ENCODE data around the gene LFNG.

The LFNG gene

DNA sequence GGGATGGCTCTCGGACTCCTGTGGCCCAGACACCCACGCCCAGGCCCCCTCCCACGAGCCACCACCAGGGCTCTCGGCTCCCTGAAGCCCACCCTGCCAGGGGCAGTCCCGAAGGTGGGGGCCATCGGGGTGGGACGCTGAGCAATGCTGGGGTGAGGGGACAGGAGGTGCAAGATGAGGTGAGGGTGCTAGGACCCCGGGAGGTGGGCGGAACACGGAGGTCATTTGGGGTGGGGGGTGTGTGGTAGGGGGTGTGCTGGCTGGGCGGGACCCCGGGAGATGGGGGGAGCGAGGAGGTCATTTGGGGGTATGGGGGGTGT lies 17.0 kb upstream of the LFNG start:
- no peaks in the 10 kb centered on the region for H3K9me3 ChIP-seq (ENCODE audit: control insufficient read depth, low read length)
- H3K27ac ChIP-seq (ENCODE audit: insufficient read depth, low read length, poor library complexity, severe bottlenecking), result no peak overlapping the region
- no peak for DNase-seq
- H3K4me1 ChIP-seq (ENCODE audit: control insufficient read depth, insufficient read depth, low read length, poor library complexity, severe bottlenecking), result peaks cover 5% of the 10 kb centered on the region
- H3K4me3 ChIP-seq (ENCODE audit: insufficient read depth, low read depth, low read length, poor library complexity, severe bottlenecking), result no peak overlapping the region
- no peaks in the 10 kb centered on the region for H3K36me3 ChIP-seq (ENCODE audit: control insufficient read depth, insufficient read depth, low read length)
- H3K27me3 ChIP-seq (replicated peaks; ENCODE audit: control insufficient read depth, insufficient read depth, low read length, poor library complexity, severe bottlenecking), result peaks cover 4% of the 10 kb centered on the region

DNA sequence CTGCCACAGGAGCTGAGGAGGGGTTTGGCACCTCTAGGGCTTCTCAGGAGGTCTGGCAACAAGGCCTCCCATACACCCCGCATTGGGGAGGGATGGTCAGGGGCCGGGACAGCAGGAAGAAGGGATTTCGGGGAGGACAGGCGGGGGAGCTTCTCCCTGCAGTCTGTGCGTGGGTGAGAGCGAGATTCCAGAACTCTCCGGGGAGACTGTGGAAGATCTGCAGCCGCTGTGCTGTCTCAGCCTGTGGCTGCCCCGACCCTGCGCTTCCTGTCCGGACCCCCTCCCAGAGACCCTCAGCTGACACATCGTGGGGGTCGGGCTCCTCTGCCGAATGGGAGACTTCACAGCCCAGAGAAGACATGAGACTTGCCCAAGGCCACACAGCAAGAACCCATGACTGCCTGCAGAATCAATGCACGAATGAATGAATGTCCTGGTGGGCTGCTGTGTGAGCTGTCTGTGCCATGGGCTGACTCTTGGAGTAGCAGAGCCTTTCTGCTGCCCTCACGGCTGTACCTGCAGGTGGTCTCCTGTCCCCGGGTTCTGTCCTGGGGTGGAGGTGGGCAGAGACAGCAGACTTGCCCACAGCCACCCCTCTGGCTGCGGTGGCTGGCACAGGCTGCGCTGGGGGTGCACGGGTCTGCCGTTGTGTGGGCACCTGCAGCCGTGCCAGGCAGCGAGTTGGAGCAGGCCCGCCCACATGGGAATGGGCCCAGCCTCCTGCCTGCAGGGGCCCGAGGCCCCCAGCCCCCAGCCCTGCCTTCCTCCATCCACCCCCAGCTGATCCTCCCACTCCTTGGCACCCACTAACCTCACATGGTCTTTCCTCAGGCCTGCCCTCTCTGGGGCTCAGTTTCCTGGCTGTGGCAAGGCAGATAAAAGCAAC lies 16.3 kb upstream of the LFNG start:
- Histone ChIP-seq H3K4me1 (ENCODE audit: control insufficient read depth, insufficient read depth, low read length, poor library complexity, severe bottlenecking) (peaks cover 12% of the 10 kb centered on the region), H3K27ac (ENCODE audit: insufficient read depth, low read length, poor library complexity, severe bottlenecking) (no peak overlapping the region), H3K36me3 (ENCODE audit: control insufficient read depth, insufficient read depth, low read length) (no peaks in the 10 kb centered on the region), H3K9me3 (ENCODE audit: control insufficient read depth, low read length) (no peaks in the 10 kb centered on the region), H3K27me3 (replicated peaks; ENCODE audit: control insufficient read depth, insufficient read depth, low read length, poor library complexity, severe bottlenecking) (no peaks in the 10 kb centered on the region), H3K4me3 (ENCODE audit: insufficient read depth, low read depth, low read length, poor library complexity, severe bottlenecking) (no peak overlapping the region)
- no peak for DNase-seq

GRCh38 chr7:2504128-2504888 lies 15.3 kb upstream of the LFNG start:
- no peak for DNase-seq
- peaks cover 21% of the 10 kb centered on the region for H3K4me1 ChIP-seq (ENCODE audit: control insufficient read depth, insufficient read depth, low read length, poor library complexity, severe bottlenecking)
- no peaks in the 10 kb centered on the region for H3K27me3 ChIP-seq (replicated peaks; ENCODE audit: control insufficient read depth, insufficient read depth, low read length, poor library complexity, severe bottlenecking)
- no peak overlapping the region for H3K27ac ChIP-seq (ENCODE audit: insufficient read depth, low read length, poor library complexity, severe bottlenecking)
- no peaks in the 10 kb centered on the region for H3K9me3 ChIP-seq (ENCODE audit: control insufficient read depth, low read length)
- H3K4me3 ChIP-seq (ENCODE audit: insufficient read depth, low read depth, low read length, poor library complexity, severe bottlenecking), result no peak overlapping the region
- no peaks in the 10 kb centered on the region for H3K36me3 ChIP-seq (ENCODE audit: control insufficient read depth, insufficient read depth, low read length)

DNA sequence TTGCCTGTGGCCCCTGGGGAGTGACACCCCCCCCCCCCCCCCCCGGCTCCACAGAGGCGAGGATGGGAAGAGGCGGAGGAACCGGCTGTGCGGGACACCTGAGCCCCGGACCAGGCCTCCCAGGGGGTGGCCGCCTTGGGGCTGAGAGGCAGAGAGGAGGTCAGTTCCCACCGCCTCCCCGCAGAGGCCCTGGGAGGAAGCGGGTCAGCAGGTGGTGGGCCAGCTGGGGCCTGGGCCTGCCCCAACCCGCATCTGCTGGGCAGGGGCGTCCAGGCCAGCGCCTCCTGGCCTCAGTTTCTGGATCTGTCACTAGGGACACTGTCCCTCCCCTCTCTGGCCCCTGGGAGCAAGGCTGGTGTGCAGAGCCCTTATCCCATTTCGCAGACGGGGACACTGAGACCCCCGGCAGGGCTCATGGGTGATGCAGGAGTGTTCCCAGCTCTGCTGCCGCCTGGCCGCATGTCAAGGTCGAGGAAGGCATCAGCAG lies 14.6 kb upstream of the LFNG start:
- Histone ChIP-seq H3K9me3 (ENCODE audit: control insufficient read depth, low read length) (no peaks in the 10 kb centered on the region), H3K4me3 (ENCODE audit: insufficient read depth, low read depth, low read length, poor library complexity, severe bottlenecking) (no peak overlapping the region), H3K4me1 (ENCODE audit: control insufficient read depth, insufficient read depth, low read length, poor library complexity, severe bottlenecking) (peaks cover 27% of the 10 kb centered on the region), H3K36me3 (ENCODE audit: control insufficient read depth, insufficient read depth, low read length) (no peaks in the 10 kb centered on the region), H3K27ac (ENCODE audit: insufficient read depth, low read length, poor library complexity, severe bottlenecking) (no peak overlapping the region), H3K27me3 (replicated peaks; ENCODE audit: control insufficient read depth, insufficient read depth, low read length, poor library complexity, severe bottlenecking) (no peaks in the 10 kb centered on the region)
- no peak for DNase-seq

DNA sequence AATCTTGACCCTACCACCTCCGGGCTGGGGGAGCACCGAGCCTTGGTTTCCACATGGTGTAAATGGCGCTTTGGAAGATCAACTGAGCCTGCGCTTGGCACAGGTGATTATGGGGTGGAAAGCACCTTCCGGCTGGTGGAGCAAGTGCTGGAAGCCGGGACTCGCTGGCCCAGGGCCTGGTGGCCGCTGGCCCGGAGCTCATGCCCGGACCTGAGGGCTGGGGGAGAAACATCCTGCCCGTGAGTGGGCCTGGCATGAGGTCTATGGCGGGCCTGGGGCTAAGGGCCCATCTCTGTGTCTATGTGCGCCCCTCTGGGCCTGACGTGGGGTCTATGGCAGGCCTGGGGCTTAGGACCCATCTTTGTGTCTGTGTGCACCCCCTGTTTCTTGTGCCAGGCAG lies 14.2 kb upstream of the LFNG start:
- Histone ChIP-seq H3K4me3 (ENCODE audit: insufficient read depth, low read depth, low read length, poor library complexity, severe bottlenecking) (no peak overlapping the region), H3K4me1 (ENCODE audit: control insufficient read depth, insufficient read depth, low read length, poor library complexity, severe bottlenecking) (peaks cover 32% of the 10 kb centered on the region), H3K9me3 (ENCODE audit: control insufficient read depth, low read length) (no peaks in the 10 kb centered on the region), H3K36me3 (ENCODE audit: control insufficient read depth, insufficient read depth, low read length) (no peaks in the 10 kb centered on the region), H3K27me3 (replicated peaks; ENCODE audit: control insufficient read depth, insufficient read depth, low read length, poor library complexity, severe bottlenecking) (no peaks in the 10 kb centered on the region), H3K27ac (ENCODE audit: insufficient read depth, low read length, poor library complexity, severe bottlenecking) (no peak overlapping the region)
- no peak for DNase-seq

- DNase-seq, result no peak
- H3K4me3 ChIP-seq (ENCODE audit: insufficient read depth, low read depth, low read length, poor library complexity, severe bottlenecking), result no peak overlapping the region
- peak overlapping the region; percentile 88 for H3K27ac ChIP-seq (ENCODE audit: insufficient read depth, low read length, poor library complexity, severe bottlenecking)
- peaks cover 51% of the 10 kb centered on the region for H3K4me1 ChIP-seq (ENCODE audit: control insufficient read depth, insufficient read depth, low read length, poor library complexity, severe bottlenecking)
- H3K36me3 ChIP-seq (ENCODE audit: control insufficient read depth, insufficient read depth, low read length), result no peaks in the 10 kb centered on the region
- no peaks in the 10 kb centered on the region for H3K9me3 ChIP-seq (ENCODE audit: control insufficient read depth, low read length)
- no peaks in the 10 kb centered on the region for H3K27me3 ChIP-seq (replicated peaks; ENCODE audit: control insufficient read depth, insufficient read depth, low read length, poor library complexity, severe bottlenecking)
Observed at GRCh38 chr7:2507208-2507916, 12.2 kb upstream of the LFNG start.

DNA sequence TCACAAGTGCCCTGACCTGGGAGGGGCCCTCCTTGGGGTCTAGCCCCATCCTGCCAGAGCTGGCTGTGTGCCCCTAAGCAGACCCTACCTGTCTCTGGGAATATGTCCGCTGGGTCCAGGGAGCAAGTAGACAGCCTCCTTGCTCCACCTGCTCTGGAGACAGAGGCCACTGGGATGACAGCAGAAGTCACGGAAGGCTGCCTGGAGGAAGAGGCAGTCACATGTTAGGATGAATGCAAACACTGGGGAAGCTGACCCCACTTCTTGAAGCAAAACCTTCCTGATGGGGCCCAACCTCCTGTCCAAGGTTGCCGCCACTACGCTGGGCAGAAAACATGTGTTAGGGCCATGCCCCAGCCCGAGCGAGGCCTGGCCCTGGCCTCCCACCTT lies 11.7 kb upstream of the LFNG start:
- Histone ChIP-seq H3K4me1 (ENCODE audit: control insufficient read depth, insufficient read depth, low read length, poor library complexity, severe bottlenecking) (peaks cover 57% of the 10 kb centered on the region), H3K4me3 (ENCODE audit: insufficient read depth, low read depth, low read length, poor library complexity, severe bottlenecking) (no peak overlapping the region)

DNA sequence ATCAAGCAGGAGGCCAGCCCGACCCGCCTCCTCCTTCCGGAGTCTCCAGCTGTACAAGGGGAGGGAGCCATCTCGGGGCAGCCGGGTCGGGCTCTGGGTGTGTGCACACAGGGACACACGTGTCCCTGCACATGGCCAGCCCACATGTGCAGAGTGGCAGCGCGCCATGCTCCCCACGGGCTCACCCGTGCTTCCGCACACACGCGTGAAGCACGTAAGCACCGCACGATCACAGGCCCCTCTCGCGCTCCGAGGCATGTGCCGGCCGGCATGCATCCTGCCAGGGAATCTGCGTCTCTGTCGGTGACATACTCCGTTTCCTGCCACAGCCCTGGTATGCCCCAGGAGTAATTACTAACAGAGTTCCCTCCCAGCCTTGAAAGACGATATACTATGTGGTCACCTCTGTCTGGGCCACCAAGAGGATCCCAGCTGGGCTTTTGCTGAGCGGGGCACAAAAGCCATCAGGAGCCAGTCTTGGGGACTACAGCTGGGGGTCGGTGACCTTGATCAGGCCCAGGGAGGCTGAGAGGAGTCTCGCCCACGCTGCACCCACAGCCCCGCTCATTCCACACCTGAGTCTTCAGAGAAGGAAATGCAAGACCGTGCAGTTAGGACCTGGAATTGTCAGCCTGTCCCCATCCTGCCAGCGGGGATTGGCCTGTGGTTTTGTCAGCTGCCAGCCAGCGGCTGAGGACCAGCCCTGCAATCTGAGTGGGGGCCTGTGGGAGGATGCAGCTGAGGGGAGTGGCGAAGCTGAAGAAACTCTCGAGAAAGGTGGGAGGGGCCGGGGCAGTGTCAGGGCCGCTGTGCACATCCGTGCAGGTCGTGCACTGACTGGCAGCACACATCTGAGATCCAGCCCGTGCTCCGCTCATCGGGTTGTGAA lies 11.0 kb upstream of the LFNG start:
- no peak overlapping the region for H3K4me3 ChIP-seq (ENCODE audit: insufficient read depth, low read depth, low read length, poor library complexity, severe bottlenecking)

More for the DNA sequence above, 11.7 kb upstream of the LFNG start:
- Histone ChIP-seq H3K27ac (ENCODE audit: insufficient read depth, low read length, poor library complexity, severe bottlenecking) (peak overlapping the region; percentile 88), H3K27me3 (replicated peaks; ENCODE audit: control insufficient read depth, insufficient read depth, low read length, poor library complexity, severe bottlenecking) (no peaks in the 10 kb centered on the region), H3K36me3 (ENCODE audit: control insufficient read depth, insufficient read depth, low read length) (no peaks in the 10 kb centered on the region), H3K9me3 (ENCODE audit: control insufficient read depth, low read length) (no peaks in the 10 kb centered on the region)
- DNase-seq, result no peak

GRCh38 chr7:2509298-2509906 lies 10.2 kb upstream of the LFNG start:
- DNase-seq, result no peak
- no peaks in the 10 kb centered on the region for H3K9me3 ChIP-seq (ENCODE audit: control insufficient read depth, low read length)
- peaks cover 61% of the 10 kb centered on the region for H3K4me1 ChIP-seq (ENCODE audit: control insufficient read depth, insufficient read depth, low read length, poor library complexity, severe bottlenecking)
- no peak overlapping the region for H3K4me3 ChIP-seq (ENCODE audit: insufficient read depth, low read depth, low read length, poor library complexity, severe bottlenecking)
- H3K36me3 ChIP-seq (ENCODE audit: control insufficient read depth, insufficient read depth, low read length), result no peaks in the 10 kb centered on the region
- H3K27me3 ChIP-seq (replicated peaks; ENCODE audit: control insufficient read depth, insufficient read depth, low read length, poor library complexity, severe bottlenecking), result no peaks in the 10 kb centered on the region
- H3K27ac ChIP-seq (ENCODE audit: insufficient read depth, low read length, poor library complexity, severe bottlenecking), result peak overlapping the region; percentile 88

More for the DNA sequence above, 11.0 kb upstream of the LFNG start:
- no peaks in the 10 kb centered on the region for H3K36me3 ChIP-seq (ENCODE audit: control insufficient read depth, insufficient read depth, low read length)
- peaks cover 61% of the 10 kb centered on the region for H3K4me1 ChIP-seq (ENCODE audit: control insufficient read depth, insufficient read depth, low read length, poor library complexity, severe bottlenecking)
- no peaks in the 10 kb centered on the region for H3K27me3 ChIP-seq (replicated peaks; ENCODE audit: control insufficient read depth, insufficient read depth, low read length, poor library complexity, severe bottlenecking)
- DNase-seq, result peak; percentile 73 to 82 (median 77)
- peak overlapping the region; percentile 88 for H3K27ac ChIP-seq (ENCODE audit: insufficient read depth, low read length, poor library complexity, severe bottlenecking)
- no peaks in the 10 kb centered on the region for H3K9me3 ChIP-seq (ENCODE audit: control insufficient read depth, low read length)
